ENCODE data around the gene TEAD4.

Gene TEAD4

DNA sequence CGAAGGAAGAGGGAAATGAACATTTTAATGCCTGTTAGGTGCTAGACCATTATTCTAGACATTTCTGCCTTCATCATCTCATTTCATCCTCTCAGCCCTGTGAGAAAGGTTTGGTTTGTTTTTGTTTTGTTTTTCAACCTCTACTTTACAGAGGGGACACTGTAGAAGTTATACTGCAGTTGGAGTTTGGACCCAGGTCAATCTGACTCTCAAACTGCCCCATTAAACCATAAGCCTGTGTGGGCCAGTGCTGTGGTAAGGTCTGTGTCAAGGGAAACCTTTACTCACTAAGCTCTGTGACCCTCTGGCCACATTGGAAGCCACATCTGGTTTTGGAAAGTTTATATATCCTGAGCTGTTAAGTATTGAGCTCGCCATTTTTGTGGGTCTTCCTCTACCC is 8.5 kb downstream of the TEAD4 start:
- no peak overlapping the region for H3K4me3 ChIP-seq (ENCODE audit: low read length)
- no peak for TF ChIP-seq CTCF (conservative IDR thresholded peaks at IDR 0.05; ENCODE audit: low read length)
- DNase-seq (ENCODE audit: low read depth), result no peak

DNA sequence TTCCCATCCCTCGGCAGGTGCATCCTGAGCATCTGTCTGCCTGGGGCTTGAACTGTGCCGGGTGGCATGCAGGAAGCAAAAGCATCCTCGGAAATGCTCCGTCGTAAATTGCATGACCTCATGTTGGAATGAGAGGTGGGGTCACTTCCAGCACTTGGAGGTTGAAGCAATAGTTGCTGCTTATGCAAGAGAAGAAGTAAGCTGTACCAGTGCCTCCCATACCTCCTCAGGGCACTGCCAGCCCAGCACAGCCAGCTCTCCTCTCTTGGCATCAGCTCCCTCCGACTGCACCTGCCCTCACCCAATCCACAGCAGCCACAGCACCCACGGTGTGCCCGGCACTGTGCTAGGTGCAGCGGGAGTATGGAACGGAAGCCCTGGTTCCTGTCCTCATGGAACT is 11.5 kb downstream of the TEAD4 start:
- TF ChIP-seq CTCF (conservative IDR thresholded peaks at IDR 0.05; ENCODE audit: low read length), result no peak
- peak; percentile 44 for DNase-seq (ENCODE audit: low read depth)

GRCh38 chr12:2973566-2973965 is 14.4 kb downstream of the TEAD4 start:
- DNase-seq (ENCODE audit: low read depth), result no peak
- TF ChIP-seq CTCF (conservative IDR thresholded peaks at IDR 0.05; ENCODE audit: low read length), result no peak
- no peak overlapping the region for H3K4me3 ChIP-seq (ENCODE audit: low read length)

More for the DNA sequence above, 11.5 kb downstream of the TEAD4 start:
- no peak overlapping the region for H3K4me3 ChIP-seq (ENCODE audit: low read length)

DNA sequence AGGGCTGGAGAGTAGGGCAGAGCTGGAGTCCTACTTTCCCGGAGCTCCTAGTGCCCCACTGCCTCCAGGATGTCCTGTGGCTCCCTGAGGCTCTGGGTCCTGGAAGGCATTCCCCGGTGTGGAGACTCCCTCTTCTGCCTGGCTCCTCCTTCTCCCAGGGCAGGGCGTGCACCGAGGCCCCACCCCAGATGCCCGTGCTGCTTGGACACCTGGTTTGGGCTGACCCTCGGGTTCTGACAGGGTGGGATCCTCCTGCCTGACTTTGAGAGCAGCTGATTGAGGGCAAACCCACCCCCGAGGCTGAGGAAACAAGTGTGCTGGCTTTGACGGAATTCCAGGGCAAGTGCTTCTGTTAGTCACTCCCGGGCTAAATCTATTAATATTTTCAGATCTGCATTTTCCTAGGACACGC is 15.4 kb downstream of the TEAD4 start:
- TF ChIP-seq CTCF (conservative IDR thresholded peaks at IDR 0.05; ENCODE audit: low read length), result no peak
- H3K4me3 ChIP-seq (ENCODE audit: low read length), result no peak overlapping the region
- peak; percentile 18 for DNase-seq (ENCODE audit: low read depth)

GRCh38 chr12:2976581-2976996 is 17.4 kb downstream of the TEAD4 start:
- H3K4me3 ChIP-seq (ENCODE audit: low read length), result no peak overlapping the region
- DNase-seq (ENCODE audit: low read depth), result no peak
- no peak for TF ChIP-seq CTCF (conservative IDR thresholded peaks at IDR 0.05; ENCODE audit: low read length)

DNA sequence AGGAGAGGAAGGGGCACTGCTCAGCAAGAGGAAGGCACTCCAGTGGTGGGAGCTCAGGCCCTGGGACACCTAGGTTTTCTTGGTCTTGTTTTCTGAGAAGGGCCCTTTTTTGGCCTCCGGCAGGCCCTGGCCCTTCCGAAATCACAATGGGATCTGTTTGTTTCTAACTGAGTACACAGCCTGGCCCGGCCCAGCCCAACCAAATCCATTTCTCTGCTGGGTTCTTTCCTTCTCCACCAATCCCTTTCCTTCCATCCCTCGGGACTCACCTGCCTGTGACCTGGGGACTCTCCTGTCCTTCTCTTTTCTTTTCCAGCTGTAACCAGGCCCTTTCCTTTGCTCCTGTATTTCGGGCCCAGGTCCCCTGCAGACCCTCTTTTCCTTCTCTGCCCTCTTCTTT is 18.6 kb downstream of the TEAD4 start:
- no peak for DNase-seq (ENCODE audit: low read depth)
- no peak overlapping the region for H3K4me3 ChIP-seq (ENCODE audit: low read length)
- TF ChIP-seq CTCF (conservative IDR thresholded peaks at IDR 0.05; ENCODE audit: low read length), result no peak

DNA sequence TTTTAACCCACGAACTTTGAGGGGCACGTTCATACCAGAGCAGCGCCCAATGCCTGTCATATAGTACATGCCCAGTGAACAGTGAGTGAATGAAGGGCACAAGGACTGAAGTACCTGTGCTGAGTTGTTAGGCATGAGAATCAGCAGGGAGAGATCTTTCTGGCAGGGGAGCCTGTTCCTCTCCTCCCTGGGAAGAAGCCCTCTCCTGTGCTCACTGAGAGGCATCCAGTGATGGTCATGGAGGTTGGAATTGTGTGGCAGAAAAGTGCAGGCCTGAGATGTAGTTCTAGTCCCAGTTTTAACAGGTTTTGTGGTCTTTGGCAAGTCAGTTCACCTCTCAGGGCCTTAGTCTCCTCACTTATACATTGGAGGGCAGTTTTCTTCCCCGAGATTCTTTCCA is 20.6 kb downstream of the TEAD4 start:
- no peak overlapping the region for H3K4me3 ChIP-seq (ENCODE audit: low read length)
- no peak for DNase-seq (ENCODE audit: low read depth)
- no peak for TF ChIP-seq CTCF (conservative IDR thresholded peaks at IDR 0.05; ENCODE audit: low read length)

Measured in AG10803 (cell line).